GM19397 (cell line): ENCODE measurements around the gene IL27RA.

Experiments used
- ATAC-seq: cut with Tn5 transposase; IDR thresholded peaks from one replicate; pipeline ENCODE4 v1.9.1; 2021; ENCODE audit warnings: mild to moderate bottlenecking, moderate library complexity; ENCODE audit not compliant: unreplicated experiment

The IL27RA gene

GRCh38 chr19:14056741-14057356 lies 25.3 kb downstream of the IL27RA start:
- ATAC-seq: no peak

GRCh38 chr19:14058182-14059092 lies 26.9 kb downstream of the IL27RA start:
- no peak for ATAC-seq

DNA sequence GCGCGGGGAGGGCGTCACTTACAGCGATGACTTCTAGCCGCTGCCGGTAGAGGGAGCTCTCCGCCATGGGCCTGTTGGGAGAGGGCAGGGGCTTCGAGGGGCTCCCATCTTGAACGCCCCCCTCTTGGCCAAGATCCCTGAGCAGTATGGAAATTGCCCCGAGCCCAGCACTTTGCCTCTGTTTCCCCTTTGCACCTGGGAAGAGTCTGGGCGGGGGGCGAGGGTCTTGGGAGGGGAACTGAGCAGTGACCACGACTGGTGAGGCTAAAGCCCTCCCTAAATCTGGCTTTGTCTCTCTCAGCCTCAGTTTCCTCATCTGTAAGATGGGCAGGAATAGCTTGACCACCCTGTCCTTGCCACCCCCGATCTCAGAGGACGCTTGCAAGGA lies 27.5 kb downstream of the IL27RA start:
- ATAC-seq: no peak

DNA sequence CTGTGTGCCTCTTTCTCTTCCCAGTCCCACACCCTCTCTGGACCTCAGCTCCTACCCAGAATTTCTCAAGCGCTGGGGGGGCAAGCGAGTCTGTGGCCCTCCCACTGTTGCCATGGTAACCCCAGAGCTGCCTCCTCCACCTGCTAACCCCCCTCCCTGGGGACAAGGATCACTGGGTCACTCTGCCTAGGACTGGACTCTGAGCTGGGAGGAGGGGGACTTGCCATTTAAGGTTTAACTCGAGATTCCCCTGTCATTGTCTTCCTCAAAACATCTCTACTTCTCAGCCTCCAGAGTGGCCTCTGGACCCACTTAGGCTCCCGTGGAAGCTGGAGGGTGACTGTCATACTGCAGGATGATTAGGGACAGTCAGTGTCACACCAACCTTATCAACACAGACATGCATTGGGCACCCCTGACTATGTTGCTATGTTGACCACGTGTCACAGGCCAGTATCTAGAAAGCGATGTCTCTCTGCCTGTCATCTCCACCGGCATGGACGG lies 28.1 kb downstream of the IL27RA start:
- ATAC-seq: no peak

DNA sequence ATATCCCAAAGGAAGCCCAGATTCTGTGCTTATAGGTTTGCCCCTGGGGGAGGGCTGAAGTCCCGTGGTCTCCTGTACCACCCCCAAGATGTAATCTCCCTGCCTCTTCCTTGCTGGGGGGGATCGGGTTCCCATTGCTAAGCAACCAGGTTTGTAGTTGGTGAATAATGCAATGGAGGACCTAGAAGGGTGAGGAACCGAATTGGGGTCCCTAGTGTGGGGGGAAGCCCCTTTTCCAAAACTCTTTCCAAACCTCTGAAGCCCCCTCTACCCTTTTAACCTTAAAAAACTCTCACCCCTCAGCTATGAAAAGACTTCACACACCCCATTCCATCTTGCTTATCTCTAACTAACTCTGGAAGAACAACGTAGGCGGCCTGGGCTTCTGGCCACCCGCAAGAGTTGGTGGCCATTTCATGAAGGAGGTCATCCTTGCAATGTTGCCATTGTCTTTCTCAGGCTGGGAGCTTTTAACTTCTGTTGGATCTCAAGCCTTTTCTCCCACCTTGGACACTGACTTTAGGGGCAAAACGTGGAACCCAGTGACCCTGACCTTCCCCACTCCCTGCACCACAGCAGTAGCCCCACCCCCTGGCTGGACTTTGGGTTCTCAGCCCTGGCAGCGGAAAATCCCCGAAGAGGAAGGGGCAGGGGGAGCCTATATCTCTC lies 29.7 kb downstream of the IL27RA start:
- ATAC-seq: no peak

GRCh38 chr19:14061751-14062557 lies 30.4 kb downstream of the IL27RA start, which contains the start of gene PALM3:
PALM3 (minus strand) TSS chr19:14062076; CDS start chr19:14061980, 96 bp downstream.
- ATAC-seq: no peak

GRCh38 chr19:14062558-14062855 lies 30.9 kb downstream of the IL27RA start:
- no peak for ATAC-seq

DNA sequence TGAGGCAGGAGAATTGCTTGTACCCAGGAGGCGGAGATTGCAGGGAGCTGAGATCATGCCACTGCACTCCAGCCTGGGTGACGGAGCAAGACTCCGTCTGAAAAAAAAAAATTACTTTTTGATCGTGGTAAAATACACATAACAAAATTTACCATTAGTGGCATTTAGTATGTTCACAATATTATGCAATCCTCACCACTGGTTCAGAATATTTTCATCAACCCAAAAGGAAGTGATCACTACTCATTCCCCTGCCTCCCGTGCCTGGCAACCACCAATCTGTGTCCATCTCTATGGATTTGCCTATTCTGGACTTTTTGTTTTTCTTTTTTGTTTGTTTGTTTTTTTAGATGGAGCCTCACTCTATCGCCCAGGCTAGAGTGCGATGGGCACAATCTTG lies 31.5 kb downstream of the IL27RA start:
- ATAC-seq: no peak

- no peak for ATAC-seq
Observed at GRCh38 chr19:14066134-14066533, 34.6 kb downstream of the IL27RA start.

DNA sequence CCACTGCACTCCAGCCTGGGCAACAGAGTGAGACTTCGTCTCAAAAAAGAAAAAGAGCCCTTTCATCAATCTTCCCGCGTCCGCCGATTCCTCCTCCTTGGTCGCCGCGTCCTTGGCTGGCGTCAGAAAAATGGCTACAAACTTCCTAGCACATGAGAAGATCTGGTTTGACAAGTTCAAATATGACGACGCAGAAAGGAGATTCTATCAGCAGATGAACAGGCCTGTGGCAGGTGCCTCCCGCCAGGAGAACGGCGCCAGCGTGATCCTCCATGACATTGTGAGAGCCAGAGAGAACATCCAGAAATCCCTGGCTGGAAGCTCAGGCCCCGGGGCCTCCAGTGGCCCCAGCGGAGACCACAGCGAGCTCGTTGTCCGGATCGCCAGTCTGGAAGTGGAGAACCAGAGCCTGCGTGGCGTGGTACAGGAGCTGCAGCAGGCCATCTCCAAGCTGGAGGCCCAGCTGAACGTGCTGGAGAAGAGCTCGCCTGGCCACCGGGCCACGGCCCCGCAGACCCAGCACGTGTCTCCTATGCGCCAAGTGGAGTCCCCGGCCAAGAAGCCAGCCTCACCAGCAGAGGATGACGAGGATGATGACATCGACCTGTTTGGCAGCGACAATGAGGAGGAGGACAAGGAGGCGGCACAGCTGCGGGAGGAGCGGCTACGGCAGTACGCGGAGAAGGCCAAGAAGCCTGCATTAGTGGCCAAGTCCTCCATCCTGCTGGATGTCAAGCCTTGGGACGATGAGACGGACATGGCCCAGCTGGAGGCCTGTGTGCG lies 38.9 kb downstream of the IL27RA start:
- ATAC-seq: no peak

DNA sequence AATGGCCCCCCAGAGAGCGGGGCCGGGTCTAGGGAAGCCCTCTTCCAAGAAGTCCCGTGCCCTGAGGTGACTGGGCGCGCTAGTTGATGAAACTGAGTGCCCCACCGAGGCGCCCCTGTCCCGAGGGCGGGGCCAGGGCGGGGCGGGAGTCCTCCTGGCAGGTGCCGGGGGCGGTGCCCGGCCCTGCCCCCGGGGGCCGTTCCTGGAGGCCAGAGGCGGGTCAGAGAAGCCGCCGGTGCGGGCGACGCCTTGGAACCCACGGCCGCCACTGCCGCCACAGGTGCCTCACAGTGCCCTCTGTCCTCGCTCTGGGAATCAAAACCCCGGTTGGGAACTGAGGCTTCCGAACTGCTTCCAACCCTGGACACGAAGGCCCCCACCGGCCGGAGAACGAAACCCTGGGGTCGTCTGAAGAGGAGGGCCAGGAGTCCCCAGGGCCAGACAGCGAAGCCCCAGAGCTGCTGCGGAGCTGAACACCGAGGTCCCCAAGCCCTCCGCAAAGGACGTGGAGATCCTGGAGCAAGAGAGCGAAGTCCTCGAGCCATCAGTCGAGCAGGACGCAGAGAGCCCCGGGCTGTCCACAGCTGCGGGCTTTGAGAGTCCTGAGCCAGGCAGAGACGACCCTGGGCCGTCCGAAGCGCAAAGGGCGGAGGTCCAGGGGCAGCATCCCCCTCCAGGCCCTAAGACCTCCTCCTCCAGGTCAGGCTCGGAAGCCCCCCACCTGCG lies 41.1 kb downstream of the IL27RA start, which contains the start of gene MISP3:
Gene MISP3 (plus strand): TSS at position 252 of the 726 bp plus-strand sequence. CDS start 524 bp downstream, outside the sequence.
- peak; percentile 16 for ATAC-seq

DNA sequence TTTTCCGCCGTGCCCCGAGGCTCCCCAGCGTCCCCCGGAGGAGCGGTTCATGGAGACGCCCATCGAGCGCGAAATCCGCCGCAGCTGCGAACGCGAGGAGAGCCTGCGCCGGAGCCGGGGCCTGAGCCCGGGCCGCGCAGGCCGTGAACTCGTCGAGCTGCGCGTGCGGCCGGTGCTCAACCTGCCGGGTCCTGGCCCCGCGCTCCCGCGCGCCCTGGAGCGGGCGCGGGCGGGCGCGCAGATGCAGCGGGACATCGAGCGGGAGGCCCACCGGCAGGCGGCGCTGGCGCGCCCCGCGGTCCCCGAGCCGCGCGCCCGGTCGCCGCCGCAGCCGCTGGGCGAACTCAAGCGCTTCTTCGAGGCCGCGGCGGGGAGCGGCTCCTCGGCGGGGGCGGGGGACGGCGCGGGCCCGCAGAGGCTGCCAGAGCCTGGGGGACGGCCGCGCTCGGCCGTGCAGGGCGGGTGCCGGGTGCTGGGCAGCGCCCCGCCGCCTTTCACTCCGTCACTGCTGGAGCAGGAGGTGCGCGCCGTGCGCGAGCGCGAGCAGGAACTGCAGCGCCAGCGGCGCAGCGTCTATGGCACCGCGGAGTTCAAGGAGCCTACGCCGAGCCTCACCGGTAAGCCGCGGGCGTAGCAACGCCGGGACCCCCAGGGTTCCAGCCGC lies 41.8 kb downstream of the IL27RA start:
- peak; percentile 54 for ATAC-seq

- no peak for ATAC-seq
Observed at GRCh38 chr19:14073925-14074838, 42.6 kb downstream of the IL27RA start.

DNA sequence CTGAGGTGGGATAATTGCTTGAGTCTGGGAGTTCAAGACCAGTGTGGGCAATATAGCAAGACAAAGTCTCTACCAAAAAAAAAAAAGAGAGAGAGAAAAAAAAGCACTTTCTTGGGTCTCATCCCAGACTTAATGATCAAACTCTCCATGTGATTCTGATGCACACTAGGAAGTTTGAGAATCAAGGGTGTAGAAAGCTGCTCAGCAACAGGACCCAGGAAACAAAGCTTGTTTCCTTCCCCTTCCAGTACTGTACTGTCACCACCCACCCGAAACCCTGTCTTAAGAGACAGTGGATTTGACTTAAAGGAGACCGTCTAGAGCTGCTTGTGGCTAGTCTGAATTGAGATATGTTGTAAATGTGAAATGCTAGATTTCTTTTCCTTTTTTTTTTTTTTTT lies 46.8 kb downstream of the IL27RA start:
- no peak for ATAC-seq

DNA sequence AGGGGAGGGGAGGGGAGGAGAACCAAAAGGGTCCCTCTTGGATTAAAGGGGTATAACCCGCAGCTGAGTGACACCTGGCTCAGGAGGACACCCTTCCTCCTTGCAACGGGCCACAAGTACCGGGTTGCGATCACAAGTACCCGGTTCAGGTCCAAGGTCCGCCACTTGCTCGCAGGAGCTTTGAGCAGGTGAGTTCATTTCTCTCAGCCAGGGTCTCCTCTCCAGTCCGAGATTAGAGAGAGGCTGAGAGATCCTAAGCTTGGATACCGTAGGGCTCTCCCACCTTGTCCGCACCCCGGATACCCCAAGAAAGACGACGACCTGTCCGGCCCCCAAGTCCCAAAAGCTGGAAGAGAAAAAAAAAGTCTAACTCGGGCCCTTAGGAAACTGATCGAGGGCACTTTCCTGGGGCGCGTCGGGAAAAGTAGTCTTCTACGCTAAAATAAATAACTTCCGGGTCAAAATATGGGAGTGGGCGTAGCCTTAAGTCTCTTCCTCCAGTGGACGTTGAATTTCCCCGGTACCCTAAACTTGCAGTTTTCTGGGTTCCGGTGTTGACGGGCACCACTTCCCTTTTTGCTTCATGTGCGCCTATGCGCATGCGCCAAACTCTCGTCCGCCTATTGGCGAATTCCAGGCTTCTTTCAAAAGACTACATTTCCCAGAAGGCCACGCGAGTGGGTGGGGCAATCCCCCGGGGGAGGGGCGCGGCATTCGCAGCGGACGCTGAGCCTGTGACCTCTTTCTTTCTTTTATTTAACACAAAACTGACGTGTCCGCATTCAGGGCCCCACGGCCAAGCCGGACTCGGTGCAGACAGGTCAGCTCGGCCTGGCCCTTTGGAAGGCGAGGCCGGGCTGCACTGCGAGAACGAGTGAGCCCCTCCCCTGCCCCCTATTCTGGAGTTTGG lies 49.6 kb downstream of the IL27RA start:
- peak; percentile 84 for ATAC-seq

DNA sequence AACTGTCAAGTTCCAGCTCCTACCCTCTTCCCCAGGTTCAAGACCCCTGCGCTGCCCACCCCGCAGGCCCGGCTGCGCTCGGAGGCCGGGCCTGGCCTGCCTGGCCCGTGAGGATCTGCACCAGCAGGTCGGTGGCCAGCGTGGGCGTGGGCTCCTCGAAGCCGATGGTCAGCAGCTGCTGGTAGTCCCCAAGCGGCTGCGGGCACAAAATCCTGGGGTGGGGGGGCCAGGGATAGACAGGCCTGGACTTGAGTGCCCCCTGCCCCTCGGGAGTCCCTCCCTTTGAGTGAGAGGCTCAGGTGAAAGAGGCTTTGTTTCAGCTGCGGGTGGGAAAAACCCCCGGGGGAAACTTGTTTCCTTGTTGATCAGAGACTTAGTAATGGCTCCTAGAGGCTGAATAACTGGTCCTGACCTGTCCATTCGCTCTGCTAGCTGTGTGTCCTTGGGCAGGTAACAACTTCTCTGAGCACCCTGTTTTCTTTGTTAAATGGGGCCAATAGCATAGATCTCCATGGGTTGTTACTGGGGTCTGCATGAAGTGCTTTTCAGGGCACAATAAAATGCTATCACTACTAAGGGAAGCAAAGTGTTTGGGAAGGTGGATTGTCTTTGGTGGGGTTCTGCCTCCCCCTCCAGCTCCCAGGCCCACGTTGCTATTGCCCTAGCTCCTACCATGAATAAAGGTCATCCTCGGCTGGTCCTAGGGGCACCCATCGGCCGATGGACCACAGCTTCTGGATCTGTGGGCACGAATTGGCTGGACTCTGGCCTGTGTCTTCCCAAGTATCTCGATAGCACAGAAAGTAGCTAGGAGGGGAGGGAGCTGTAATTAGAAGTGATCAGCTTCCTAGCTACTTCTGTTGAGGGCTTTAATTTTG lies 50.5 kb downstream of the IL27RA start:
- ATAC-seq: peak; percentile 4
